ENCODE results near the gene ORMDL1.

The ORMDL1 gene, protein sequence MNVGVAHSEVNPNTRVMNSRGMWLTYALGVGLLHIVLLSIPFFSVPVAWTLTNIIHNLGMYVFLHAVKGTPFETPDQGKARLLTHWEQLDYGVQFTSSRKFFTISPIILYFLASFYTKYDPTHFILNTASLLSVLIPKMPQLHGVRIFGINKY

DNA sequence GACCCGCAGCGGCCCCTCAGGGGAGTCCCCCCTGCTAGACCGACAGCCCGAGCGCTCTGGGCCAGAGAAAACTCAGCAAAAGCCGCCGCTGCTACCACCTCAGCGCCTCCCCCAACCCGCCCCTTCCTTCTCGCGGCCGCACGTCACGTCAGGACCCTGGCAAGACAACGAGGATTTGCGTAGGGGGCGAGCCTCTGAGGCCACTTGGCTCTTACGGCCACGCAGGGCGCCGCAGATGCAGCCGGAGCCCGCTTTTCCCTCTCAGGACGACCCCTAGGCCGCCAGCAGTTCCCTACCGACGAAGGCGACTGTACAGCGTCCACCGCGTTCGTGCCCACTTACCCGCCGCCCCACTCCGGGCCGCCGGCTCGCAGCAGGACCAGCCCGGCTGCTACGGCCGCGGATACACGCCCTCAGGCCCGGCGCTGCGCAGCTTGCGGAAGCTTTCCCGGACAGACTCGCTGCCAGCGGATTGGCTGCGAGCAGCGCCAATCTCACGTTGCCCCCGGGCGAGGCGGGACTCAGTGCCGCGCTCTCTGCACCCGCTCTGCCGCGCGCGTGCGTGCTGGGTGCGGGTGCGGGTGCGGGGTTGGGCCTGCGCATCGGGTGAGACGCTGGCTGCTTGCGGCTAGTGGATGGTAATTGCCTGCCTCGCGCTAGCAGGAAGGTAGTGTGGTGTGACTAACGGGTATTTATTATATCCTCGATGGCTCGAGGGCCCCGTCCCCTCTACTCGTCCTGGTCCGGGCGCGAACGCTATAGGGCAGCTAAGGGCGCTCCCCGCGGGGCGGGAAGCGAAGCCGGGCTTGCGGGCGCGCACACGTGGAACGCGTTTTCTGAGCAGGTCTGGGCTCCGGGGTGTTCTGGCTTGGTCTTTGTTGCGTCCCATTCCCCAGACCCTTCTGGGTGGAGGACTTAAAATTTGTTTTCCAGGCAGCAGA is at the start of gene ORMDL1, which contains the start of gene PMS1:
Gene ORMDL1 (minus strand): TSS at position 413 of the 941 bp plus-strand sequence. CDS start 1,744 bp downstream, outside the sequence.
Gene PMS1 (plus strand): TSS at position 524 of the 941 bp plus-strand sequence. CDS start 7,360 bp downstream, outside the sequence.
- DNase-seq (ENCODE audit: low read depth in 2 of 2): peak; percentile 89 to 94

- DNase-seq (ENCODE audit: low read depth in 2 of 2): no peak
These were observed 46.4 kb upstream of the ORMDL1 start for GRCh38 chr2:189830510-189830909.

DNA sequence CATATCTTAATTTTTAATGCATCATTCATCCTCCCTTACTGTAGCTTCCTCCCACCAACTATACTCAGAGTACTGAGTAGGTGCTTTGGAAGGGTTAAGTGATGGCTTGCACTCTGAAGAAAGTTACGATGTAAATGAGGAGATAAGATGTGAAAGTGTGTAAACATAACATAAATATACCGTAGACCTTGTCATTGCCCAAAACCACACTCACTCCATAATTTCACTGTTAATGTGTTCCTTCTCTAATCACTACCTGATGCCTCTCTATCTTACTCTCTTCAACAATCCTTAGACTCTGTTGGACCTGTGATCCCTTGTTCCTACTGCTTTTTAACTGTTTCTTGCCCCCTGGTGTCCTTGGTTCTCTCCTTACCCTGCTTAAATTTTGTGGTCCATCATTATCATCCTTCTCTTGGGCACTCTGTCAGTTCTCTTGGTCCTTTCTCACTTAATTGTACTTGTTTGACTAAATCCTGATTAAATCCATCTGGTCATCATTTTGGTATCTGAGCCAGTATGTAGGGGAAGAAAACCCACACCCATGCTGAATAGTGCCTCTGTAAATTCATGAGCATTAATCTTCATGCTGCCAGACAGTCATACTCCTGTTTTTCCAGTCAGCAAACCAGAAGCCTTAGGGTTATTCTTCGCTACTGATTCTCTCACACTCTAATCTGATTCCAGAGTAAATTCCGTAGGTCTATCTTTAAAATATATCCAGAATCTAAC is 45.1 kb upstream of the ORMDL1 start:
- DNase-seq (ENCODE audit: low read depth in 2 of 2): no peak

- DNase-seq (ENCODE audit: low read depth in 2 of 2): no peak
These were observed 41.9 kb upstream of the ORMDL1 start for GRCh38 chr2:189826039-189826438.

DNA sequence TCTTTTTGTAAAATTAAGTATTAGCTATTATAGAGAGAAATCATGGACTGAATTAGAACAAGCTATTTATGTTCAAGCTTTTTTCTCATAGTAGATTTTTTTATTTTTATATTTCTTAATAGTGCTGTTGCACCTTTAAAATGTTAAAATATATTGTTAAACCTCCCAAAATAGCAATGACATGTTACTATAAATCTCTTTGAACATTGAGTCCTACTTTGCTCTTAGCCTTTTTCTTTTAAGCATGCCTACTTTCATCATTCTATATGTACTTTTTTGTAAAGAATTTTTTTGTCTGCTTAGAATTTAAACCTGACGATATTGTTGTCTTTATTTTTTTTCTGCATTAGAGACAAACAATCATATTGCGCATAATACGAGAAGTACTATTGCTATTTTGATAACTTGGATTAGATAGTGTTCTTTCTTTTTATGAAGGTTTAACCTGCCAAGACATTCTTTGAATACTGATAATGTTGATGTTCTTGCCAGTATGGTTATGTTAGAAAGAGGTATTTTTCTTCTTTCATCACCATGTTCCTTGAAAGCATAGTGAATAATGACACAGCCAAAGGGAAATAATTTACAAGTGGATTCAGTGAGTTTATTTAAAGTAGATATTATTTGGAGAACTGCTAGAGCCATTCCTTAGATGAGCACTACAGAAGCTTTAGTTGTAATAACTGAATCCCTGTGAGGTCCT is 40.7 kb upstream of the ORMDL1 start:
- DNase-seq (ENCODE audit: low read depth in 2 of 2): no peak

GRCh38 chr2:189821953-189822748 is 38.0 kb upstream of the ORMDL1 start:
- DNase-seq (ENCODE audit: low read depth in 2 of 2): no peak

- no peak for DNase-seq (ENCODE audit: low read depth in 2 of 2)
These were observed 35.2 kb upstream of the ORMDL1 start for GRCh38 chr2:189819297-189819704.

GRCh38 chr2:189818249-189819038 is 34.3 kb upstream of the ORMDL1 start:
- DNase-seq (ENCODE audit: low read depth in 2 of 2): no peak

DNA sequence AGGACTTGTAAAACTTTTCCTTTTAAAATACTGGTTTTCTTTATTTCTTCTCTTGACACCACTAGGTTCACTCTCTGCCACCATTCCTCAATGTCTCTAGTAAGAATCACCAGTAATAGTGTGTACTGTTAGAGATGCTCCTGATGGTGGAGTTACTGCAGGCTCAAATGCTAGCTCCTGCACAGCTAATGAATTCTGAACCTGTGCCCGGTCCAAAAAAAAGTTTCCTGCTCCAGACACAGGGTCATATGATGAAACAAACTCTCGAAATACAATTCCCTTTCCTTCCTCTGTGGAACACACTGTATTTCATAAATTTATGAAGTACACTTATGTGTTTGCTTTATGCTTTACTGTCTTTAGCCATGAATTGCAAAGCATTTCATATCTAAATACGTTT is 19.3 kb upstream of the ORMDL1 start:
- no peak for DNase-seq (ENCODE audit: low read depth in 2 of 2)

GRCh38 chr2:189802396-189802912 is 18.3 kb upstream of the ORMDL1 start:
- DNase-seq (ENCODE audit: low read depth in 2 of 2): no peak

DNA sequence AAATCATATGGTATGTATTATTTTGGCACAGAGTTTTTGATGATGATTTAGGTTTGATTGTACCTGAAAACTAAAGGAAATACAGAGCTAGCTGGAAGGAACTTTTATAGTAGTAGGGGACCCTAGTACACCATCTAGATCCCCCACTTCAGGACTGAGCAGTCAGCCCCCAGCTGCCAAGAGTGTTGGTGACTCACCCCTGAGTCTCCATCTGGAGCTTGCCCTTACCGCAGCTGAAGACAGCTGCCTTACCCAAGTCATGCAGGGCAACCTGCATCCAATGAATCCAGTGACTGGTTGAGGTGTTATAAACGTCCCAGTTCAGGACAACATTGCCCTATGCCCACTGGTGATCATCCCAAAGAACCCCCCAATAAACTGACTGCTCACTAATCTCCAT is 15.4 kb upstream of the ORMDL1 start:
- DNase-seq (ENCODE audit: low read depth in 2 of 2): no peak

GRCh38 chr2:189799030-189799331 is 14.8 kb upstream of the ORMDL1 start:
- no peak for DNase-seq (ENCODE audit: low read depth in 2 of 2)

GRCh38 chr2:189798312-189799029 is 14.3 kb upstream of the ORMDL1 start:
- no peak for DNase-seq (ENCODE audit: low read depth in 2 of 2)

DNA sequence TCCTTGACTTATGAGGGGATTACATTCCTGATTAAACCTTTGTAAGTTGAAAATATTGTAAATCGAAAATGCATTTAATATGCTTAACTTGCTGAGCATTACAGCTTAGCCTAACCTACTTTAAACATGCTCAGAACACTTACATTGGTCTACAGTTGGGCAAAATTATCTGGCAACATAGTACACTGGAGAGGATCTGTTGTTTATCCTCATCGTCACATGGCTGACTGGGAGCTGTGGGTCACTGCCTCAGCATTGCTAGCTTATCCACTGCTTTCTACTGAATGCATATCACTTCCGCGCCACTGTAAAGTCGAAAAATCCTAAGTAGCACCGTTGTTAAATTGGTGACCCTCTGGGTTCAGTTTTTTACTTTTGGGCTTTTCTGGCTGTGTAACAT is 13.8 kb upstream of the ORMDL1 start:
- DNase-seq (ENCODE audit: low read depth in 2 of 2): no peak

DNA sequence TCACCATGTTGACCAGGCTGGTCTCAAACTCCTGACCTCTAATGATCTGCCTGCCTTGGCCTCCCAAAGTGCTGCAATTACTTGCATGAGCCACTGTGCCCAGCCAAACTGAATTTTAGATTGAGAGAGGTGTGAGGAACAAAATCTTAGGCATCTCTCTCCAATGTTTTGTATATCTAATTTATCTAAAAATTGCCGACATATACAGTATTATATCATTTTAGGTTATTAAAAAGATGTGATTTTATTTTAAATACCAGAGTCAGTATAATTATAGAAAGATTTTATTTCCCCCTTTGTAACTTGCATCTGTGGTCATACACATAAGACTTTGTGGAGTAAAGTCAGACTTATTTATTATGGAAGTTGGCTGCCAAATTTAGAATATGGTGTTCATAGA is 10.2 kb upstream of the ORMDL1 start:
- no peak for DNase-seq (ENCODE audit: low read depth in 2 of 2)

- no peak for DNase-seq (ENCODE audit: low read depth in 2 of 2)
These were observed 7.4 kb upstream of the ORMDL1 start for GRCh38 chr2:189791338-189792042.

- DNase-seq (ENCODE audit: low read depth in 2 of 2): no peak
These were observed 650 bp downstream of the ORMDL1 start for GRCh38 chr2:189783451-189783926.

GRCh38 chr2:189782221-189782671 is 1.9 kb downstream of the ORMDL1 start:
- DNase-seq (ENCODE audit: low read depth in 2 of 2): no peak

Data from stimulated activated CD8-positive, alpha-beta memory T cell treated with anti-CD3 and anti-CD28 coated beads, Interleukin-2, amount 100 ng/mL, for 48 hours (primary cell).